HL-60/S4 (cell line): ENCODE results near the gene SNX17.
"Not testable (repeated sequence)": the region's sequence is repeated elsewhere in the genome, so short reads cannot be mapped to it uniquely, and the experiment has no call there.

Source experiments
- in situ Hi-C: fragments of 300-500 bp; cut with MboI; formaldehyde crosslinking; loops from 2 replicates; pipeline ENCODE4 v1.14.3; 2022; ENCODE audit warnings: low sequenced_read_pairs

The SNX17 gene

DNA sequence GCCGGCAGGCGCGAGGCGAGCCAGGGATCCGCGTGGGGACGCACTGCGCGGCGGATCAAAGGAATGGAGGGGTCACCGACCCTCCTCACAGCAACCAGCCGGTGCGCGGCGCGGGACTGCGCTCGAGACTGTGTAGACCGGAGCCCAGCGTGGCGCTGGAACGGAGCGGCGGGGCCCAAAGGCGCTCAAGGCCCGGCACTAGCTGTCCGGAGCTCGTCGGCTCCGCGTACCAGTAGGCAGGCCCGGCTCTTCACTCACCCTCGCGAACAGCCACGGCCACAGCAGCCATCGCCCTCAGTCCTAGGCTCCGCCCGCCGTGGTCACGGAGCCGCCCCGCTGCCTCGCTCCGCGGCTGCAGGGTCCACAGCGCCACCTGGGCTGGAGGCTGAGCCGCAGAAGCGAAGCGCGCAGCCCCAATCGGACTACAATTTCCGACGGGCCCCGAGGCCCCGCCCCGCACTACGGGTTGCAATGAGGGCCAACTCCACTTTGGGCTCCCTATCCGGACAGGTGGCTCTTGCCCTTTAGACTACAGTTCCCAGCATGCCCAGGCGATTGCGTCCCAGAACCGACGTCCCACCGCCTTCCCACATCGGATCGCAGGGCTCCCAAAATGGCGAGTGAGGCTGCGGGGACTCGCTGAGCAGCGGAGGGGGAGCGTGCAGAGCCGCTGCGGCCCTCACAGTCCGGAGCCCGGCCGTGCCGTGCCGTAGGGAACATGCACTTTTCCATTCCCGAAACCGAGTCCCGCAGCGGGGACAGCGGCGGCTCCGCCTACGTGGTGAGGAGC, at the start of gene SNX17, which contains the start of gene EIF2B4:
Gene SNX17, plus strand, starts transcription at position 591 of the 790 bp plus-strand sequence. Its CDS starts 128 bp downstream, at position 719.
Gene EIF2B4, minus strand, starts transcription at position 313 of the 790 bp plus-strand sequence. Its CDS starts 24 bp downstream, at position 289.
- in situ Hi-C loops = no loop called here

GRCh38 chr2:27320958-27321543, 49.4 kb upstream of the SNX17 start:
- in situ Hi-C loops = no loop called here

DNA sequence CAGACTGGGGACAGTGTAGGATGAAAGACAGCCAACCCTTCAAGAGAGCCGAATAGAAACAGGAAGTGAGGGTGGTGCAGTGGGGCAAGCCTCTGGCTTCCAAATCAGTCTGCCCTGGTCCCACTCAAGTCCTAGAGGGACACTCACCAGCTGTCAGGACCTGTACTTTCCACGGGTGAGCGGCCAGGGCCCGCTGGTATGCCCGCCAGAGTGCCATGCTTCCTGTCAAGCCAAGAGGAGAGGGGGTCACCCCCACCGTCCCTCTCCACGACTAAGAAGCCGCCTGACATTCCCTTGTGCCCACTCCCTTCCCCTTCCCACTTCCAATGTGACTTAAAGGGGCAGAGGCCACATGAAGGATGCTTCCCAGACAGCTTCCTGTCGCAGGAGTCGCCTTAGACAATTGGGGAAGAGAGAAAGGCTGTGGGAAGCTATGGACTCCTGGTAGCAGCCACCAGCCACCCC, 48.1 kb upstream of the SNX17 start:
- in situ Hi-C loops = no loop called here

- in situ Hi-C loops = no loop called here
Measured at GRCh38 chr2:27322766-27323595, 47.4 kb upstream of the SNX17 start, which contains the start of gene MPV17. TSS of gene MPV17 (minus strand) at chr2:27323097. CDS start at chr2:27322517, 580 bp downstream.

DNA sequence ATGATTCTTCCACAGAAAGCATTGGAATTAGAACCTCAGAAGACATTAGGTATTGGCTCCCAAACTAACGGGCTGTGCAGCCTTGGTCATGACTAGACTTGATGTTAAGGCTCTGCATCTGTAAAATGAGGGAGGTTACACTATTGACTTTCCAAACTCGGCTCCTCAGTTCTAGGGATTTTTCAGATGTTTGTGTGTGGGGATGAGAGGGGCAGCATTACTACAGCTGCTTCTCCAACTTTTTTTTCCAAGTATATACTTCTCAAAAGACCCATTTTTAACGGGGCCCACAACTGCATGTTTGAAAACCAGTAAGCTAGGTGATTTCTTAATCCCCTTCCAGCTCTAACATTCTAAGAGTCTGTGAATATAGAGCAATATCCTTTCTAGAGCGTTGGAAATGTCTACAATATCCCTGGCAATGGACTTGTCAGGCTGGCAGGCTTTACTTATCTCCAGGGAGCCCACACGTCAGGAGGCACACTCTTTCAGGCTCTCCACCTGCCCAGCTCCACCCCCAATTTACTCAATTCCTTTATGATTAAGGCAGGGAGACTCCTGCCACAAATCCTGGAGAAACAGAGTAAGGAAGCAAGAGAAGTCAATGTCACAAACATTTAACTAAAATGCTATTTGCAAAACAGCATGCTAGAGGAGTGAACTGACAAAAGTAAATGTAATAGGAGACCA, 46.7 kb upstream of the SNX17 start:
- in situ Hi-C loops = no loop called here

DNA sequence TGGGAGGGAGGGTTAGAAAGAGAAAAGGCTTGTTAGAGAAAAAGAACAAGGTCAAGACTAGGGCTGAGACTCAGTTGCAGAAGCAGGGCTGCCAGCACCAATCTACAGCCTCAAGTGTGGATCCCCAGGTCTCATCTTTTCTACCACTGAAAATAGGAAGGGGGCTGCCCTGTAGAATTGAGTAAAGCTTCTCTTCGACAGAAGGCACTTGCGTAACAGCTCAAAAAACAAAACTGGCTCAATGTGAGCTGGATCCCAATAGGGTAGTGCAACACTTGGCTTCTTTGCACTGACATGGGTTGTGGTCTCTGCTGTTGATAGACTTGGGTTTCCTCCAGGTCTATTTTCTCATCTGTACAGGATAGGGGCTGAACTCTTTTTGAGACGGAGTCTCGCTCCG, 45.7 kb upstream of the SNX17 start:
- in situ Hi-C loops = no loop called here

DNA sequence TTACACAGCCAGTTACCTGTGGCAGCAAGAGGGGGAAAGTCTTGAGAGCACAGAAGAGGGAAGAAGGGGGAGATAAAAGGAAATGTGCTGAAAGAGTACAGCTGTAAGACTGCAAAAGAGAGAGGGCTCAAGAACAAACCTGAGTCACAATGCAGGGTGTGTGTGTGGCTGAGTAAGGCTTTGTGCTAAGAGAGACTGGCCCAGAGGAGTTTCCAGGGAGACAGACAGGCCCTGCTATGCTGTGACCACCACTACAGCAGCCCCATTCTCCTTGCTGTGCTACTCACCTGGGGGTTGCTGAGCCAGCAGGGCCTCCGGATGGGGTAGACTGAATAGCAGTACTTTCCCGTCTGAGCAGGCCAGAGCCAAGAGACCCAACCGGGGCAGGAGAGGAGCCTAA, 35.1 kb upstream of the SNX17 start:
- in situ Hi-C loops = no loop called here

GRCh38 chr2:27336173-27336572, 34.2 kb upstream of the SNX17 start:
- in situ Hi-C loops = no loop called here

DNA sequence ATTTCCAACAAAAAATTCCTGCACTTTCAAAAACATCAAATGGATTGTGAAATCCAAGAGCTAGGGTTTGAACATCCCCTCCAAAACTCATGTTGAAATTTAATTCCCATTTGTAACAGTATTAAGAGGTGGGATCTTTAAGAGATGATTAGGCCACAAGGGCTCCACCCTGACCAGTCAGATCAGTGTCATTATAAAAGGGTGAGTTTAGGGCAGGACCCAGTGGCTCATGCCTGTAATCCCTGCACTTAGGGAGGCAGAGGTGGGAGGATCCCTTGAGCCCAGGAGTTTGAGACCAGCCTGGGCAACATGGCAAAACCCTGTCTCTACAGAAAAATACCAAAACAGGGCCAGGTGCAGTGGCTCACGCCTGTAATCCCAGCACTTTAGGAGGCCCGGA, 22.8 kb upstream of the SNX17 start:
- in situ Hi-C loops = no loop called here

DNA sequence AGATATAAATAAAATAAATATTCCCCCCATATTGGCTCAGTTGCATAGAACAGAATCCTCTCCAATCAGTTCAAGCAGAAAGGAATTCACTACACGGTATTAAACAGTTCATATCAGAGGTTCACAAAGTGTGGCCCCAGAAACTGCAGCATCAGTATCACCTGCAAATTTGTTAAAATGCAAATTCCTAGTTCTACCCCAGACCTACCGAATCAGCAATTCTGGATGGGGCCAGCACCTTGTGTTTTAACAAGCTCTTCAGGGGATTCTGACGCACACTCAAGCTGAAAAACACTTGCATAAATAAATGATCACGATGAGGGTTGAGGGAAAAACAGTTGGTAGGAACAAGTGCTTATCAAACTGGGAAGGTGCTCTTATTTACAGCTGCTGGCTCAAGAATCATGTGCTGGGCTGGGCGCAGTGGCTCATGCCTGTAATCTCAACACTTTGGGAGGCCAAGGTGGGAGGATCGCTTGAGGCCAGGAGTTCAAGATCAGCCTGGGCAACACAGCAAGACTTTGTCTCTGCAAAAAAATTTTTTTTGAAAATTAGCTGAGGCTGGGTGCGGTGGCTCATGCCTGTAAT, 20.2 kb upstream of the SNX17 start:
- in situ Hi-C loops = no loop called here

- in situ Hi-C loops = no loop called here
Measured at GRCh38 chr2:27351802-27352598, 18.4 kb upstream of the SNX17 start.

GRCh38 chr2:27353386-27353761, 17.0 kb upstream of the SNX17 start:
- in situ Hi-C loops = not testable (repeated sequence)

DNA sequence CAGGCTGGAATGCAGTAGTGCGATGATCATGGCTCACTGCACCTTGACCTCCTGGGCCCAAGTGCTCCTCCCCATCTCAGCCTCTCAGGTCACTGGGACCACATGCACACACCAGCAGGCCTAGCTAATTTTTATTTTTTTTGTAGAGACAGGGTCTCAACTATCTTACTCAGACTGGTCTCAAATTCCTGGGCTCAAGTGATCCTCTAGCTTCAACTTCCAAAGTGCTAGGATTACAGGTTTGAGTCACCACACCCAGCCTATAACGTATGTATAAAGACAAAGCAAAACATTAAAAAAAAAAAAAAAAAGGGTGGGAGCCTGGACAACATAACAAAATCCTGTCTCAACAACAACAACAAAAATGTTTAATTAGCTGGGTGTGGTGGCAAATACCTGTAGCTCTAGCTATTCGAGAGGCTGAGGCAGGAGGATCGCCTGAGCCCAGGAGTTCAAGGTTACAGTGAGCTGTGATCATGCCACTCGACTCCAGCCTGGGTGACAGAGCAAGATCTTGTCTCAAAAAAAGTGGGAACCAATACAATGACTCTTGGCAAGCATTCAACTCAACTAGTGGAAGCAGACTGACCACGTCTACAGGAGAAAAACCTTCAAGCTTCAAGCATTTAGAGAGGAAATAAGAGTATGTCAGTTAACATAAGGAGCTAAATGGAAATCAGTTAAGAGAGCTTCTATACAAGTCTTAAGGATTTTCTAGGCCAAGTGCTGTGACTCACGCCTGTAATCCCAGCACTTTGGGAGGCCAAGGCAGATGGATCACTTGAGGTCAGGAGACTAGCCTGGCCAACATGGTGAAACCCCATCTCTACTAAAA, 16.4 kb upstream of the SNX17 start:
- in situ Hi-C loops = no loop called here

DNA sequence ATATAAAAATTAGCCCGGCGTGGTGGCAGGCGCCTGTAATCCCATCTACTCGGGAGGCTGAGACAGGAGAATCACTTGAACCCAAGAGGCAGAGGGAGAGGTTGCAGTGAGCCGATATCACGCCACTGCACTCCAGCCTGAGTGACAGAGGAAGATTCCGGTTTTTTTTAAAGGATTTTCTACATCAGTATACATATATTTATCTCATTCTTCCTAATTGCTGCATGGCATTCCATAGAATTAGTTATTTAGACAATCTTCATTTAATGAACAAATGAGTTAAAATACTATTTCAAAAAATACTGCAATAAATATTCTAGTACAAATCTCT, 15.9 kb upstream of the SNX17 start:
- in situ Hi-C loops = no loop called here

DNA sequence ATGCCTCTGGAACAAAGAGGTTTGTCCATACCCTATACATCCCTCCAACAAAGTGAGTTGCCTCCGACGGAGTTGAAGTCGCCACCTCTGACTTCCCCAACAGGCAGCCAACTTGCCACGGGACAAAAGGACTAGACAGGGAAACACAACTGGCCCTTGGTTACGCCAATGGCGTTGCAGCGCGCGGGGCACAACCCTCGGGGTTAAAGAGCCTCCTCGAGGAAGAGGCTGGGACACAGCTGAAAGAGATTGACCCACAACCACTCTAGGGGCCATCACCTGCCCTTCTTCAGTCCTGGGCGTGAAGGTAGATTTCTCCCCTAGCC, 14.4 kb upstream of the SNX17 start:
- in situ Hi-C loops = no loop called here

DNA sequence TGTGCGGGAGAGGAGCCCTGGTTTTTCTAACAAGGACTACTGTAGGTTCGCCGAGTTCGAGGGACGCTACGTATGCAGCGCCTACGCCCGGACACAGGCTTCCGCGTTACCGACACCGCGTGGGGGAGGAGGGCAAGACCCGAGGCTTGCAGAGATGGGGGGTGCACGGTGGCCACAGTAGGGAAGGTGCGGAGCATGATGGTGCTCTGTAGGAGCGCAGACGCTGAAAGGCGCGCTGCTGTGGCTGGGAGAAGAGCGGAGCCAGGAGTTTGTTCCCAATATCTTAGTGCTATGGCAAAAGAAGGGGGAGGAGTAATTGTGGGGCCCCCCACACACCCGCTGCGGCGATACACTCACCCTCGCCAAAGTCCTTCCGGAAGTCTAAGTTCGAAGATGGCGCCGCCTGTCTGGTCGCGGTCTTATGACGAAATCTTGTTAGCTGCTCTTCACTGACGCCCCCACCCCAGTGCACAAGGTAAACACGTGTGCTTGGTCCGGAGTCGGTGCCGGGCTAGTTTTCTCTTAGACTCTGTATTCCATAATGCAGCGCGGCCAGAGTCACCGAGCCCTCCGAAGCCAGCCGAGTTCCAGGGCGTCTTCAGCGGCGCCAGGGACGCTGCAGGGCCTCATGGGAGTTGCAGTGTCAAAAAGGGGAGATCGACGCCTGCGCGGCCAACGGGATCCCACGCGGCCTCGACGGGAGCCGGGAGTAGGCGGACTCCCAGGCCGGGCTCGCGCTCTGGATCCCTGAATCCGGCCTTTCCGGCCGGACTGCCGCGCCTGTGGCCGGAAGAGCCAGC, 13.8 kb upstream of the SNX17 start, which contains the start of gene GTF3C2:
Gene GTF3C2, minus strand, starts transcription at position 383 of the 800 bp plus-strand sequence. CDS start 13,210 bp downstream, outside the sequence.
- in situ Hi-C loops = no loop called here

DNA sequence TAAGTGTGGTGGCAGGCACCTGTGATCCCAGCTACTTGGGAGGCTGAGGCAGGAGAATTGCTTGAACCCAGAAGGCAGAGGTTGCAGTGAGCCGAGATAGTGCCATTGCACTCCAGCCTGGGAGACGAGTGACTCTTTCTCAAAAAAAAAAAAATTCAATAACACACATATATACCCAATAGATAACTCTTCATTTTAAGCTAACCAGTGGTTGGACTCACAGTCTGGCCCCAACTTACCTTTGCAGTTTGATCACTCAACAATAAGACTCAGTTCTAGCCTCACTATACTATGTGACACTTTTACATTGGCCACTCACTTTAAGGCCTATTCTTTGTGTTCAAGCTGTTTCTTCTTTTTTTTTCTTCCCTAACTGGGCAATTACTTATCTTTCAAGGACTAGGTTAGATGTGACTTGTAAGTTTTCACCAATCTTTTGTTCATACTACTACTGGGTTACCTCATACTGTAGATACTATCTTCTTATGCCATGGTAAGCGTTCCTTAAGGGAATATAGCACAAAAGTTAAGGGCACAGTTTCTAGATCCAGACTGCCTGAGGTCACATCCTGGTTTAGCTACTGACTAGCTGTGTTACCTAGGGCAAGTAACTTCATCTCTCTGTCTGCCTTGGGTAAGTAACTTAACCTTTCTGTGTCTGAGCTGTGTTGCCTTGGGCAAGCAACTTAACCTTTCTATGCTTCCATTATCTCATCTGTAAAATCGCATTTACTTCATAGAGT, 7.6 kb upstream of the SNX17 start:
- in situ Hi-C loops = no loop called here
